SJSA1 (cell line): ENCODE data around the gene PITPNC1. TPM values are rescaled to one million over a fixed set of nuclear protein-coding genes. Genes with fewer than 3 reads are reported as not detected.
A peak's percentile ranks its signal among the peaks of the same experiment; 100 is the strongest.

Experiments
- DNase-seq, 2 experiments: peaks; one replicate each; pipeline ENCODE4 v3.0.0-alpha.2; 2015 to 2020; ENCODE audit warnings: low spot score in 2 of 2, low read depth in 1 of 2
- H3K27ac ChIP-seq: fragments of 250-450 bp; sonication (Bioruptor Pico); 2 replicates; pipeline ENCODE4 v1.5.1; 2020; ENCODE audit warnings: mild to moderate bottlenecking, moderate library complexity
- H3K27me3 ChIP-seq: fragments of 250-450 bp; sonication (Bioruptor Pico); replicated peaks from 2 replicates; pipeline ENCODE4 v1.5.1; 2020; ENCODE audit warnings: mild to moderate bottlenecking, moderate library complexity
- H3K36me3 ChIP-seq: fragments of 250-450 bp; sonication (Bioruptor Pico); 2 replicates; pipeline ENCODE4 v1.5.1; 2020; ENCODE audit warnings: mild to moderate bottlenecking
- H3K4me1 ChIP-seq: fragments of 250-450 bp; sonication (Bioruptor Pico); replicated peaks from 2 replicates; pipeline ENCODE4 v1.6.1; 2021; ENCODE audit warnings: mild to moderate bottlenecking
- H3K4me3 ChIP-seq: fragments of 250-450 bp; sonication (Bioruptor Pico); 2 replicates; pipeline ENCODE4 v1.5.1; 2020; ENCODE audit warnings: mild to moderate bottlenecking
- H3K9me3 ChIP-seq: fragments of 250-450 bp; sonication (Bioruptor Pico); replicated peaks from 2 replicates; pipeline ENCODE4 v1.5.1; 2020; ENCODE audit warnings: mild to moderate bottlenecking
- total RNA-seq: library from RNA; depleted of rRNA; stranded (reverse); fragments of >200 nt; shearing (Covaris generic); gene quantifications from 2 replicates; pipeline ENCODE4 v1.2.3, GENCODE V29; 2014

Gene PITPNC1
- total RNA-seq, 1 experiment from 2014 or later: 9.1 TPM

GRCh38 chr17:67359960-67360791, 16.9 kb upstream of the PITPNC1 start:
- no peak overlapping the region for H3K27ac ChIP-seq
- no peak for DNase-seq

GRCh38 chr17:67360880-67361279, 16.2 kb upstream of the PITPNC1 start:
- DNase-seq: no peak
- H3K27me3 ChIP-seq: no peaks in the 10 kb centered on the region
- no peaks in the 10 kb centered on the region for H3K9me3 ChIP-seq
- peaks cover 13% of the 10 kb centered on the region for H3K4me1 ChIP-seq
- no peak overlapping the region for H3K4me3 ChIP-seq
- H3K36me3 ChIP-seq: peaks cover 81% of the 10 kb centered on the region
- no peak overlapping the region for H3K27ac ChIP-seq

More at GRCh38 chr17:67359960-67360791, 16.9 kb upstream of the PITPNC1 start:
- Histone ChIP-seq H3K9me3 (no peaks in the 10 kb centered on the region), H3K4me3 (no peak overlapping the region), H3K4me1 (peaks cover 10% of the 10 kb centered on the region), H3K36me3 (peaks cover 83% of the 10 kb centered on the region), H3K27me3 (no peaks in the 10 kb centered on the region)

GRCh38 chr17:67362173-67362572, 14.9 kb upstream of the PITPNC1 start:
- peak in 1 of 2 experiments; percentile 26 for DNase-seq
- Histone ChIP-seq H3K36me3 (peaks cover 75% of the 10 kb centered on the region), H3K4me3 (no peak overlapping the region), H3K27me3 (no peaks in the 10 kb centered on the region), H3K9me3 (no peaks in the 10 kb centered on the region), H3K4me1 (peaks cover 13% of the 10 kb centered on the region), H3K27ac (no peak overlapping the region)

GRCh38 chr17:67364847-67365737, 12.0 kb upstream of the PITPNC1 start:
- peak overlapping the region; percentile 90 for H3K4me3 ChIP-seq
- no peaks in the 10 kb centered on the region for H3K27me3 ChIP-seq
- peak overlapping the region; percentile 93 for H3K27ac ChIP-seq
- peaks cover 56% of the 10 kb centered on the region for H3K36me3 ChIP-seq
- peaks cover 19% of the 10 kb centered on the region for H3K4me1 ChIP-seq
- DNase-seq: peak in 1 of 2 experiments; percentile 35
- H3K9me3 ChIP-seq: no peaks in the 10 kb centered on the region

- Histone ChIP-seq H3K27me3 (no peaks in the 10 kb centered on the region), H3K36me3 (peaks cover 49% of the 10 kb centered on the region), H3K27ac (peak overlapping the region; percentile 93), H3K4me1 (peaks cover 19% of the 10 kb centered on the region), H3K4me3 (peak overlapping the region; percentile 90), H3K9me3 (no peaks in the 10 kb centered on the region)
- DNase-seq: peak; percentile 39 to 52
Measured at GRCh38 chr17:67365738-67366192, 11.3 kb upstream of the PITPNC1 start.

GRCh38 chr17:67366193-67367157, 10.6 kb upstream of the PITPNC1 start, which contains the start of gene PSMD12:
PSMD12 (minus strand) TSS chr17:67366577; CDS start chr17:67366519, 58 bp downstream.
- no peaks in the 10 kb centered on the region for H3K9me3 ChIP-seq
- peak within 1 kb of the TSS; percentile 90 for H3K4me3 ChIP-seq
- H3K36me3 ChIP-seq: peaks cover 42% of the 10 kb centered on the region
- H3K27me3 ChIP-seq: no peaks in the 10 kb centered on the region
- peak within 1 kb of the TSS; percentile 93 for H3K27ac ChIP-seq
- peak; percentile 95 to 97 for DNase-seq
- H3K4me1 ChIP-seq: peaks cover 19% of the 10 kb centered on the region

GRCh38 chr17:67369676-67370075, 7.4 kb upstream of the PITPNC1 start:
- H3K4me1 ChIP-seq: peaks cover 21% of the 10 kb centered on the region
- DNase-seq: peak in 1 of 2 experiments; percentile 22
- H3K27me3 ChIP-seq: no peaks in the 10 kb centered on the region
- no peak overlapping the region for H3K27ac ChIP-seq
- no peak overlapping the region for H3K4me3 ChIP-seq
- no peaks in the 10 kb centered on the region for H3K9me3 ChIP-seq
- H3K36me3 ChIP-seq: peaks cover 16% of the 10 kb centered on the region

GRCh38 chr17:67372751-67373150, 4.3 kb upstream of the PITPNC1 start:
- Histone ChIP-seq H3K27me3 (no peaks in the 10 kb centered on the region), H3K9me3 (no peaks in the 10 kb centered on the region), H3K27ac (0 out of 2 replicates have a peak overlapping the region, but pooled peaks have one; percentile 27), H3K36me3 (no peaks in the 10 kb centered on the region), H3K4me3 (no peak overlapping the region), H3K4me1 (peaks cover 24% of the 10 kb centered on the region)
- no peak for DNase-seq

GRCh38 chr17:67374329-67375053, 2.6 kb upstream of the PITPNC1 start:
- peak; percentile 69 to 94 for DNase-seq
- Histone ChIP-seq H3K4me1 (peaks cover 36% of the 10 kb centered on the region), H3K27ac (no peak overlapping the region), H3K4me3 (no peak overlapping the region), H3K27me3 (no peaks in the 10 kb centered on the region), H3K9me3 (no peaks in the 10 kb centered on the region; the same call in 1 of the 2 replicates), H3K36me3 (no peaks in the 10 kb centered on the region)

- H3K27me3 ChIP-seq: no peaks in the 10 kb centered on the region
- H3K4me3 ChIP-seq: no peak overlapping the region
- no peaks in the 10 kb centered on the region; the same call in 1 of the 2 replicates for H3K9me3 ChIP-seq
- no peaks in the 10 kb centered on the region for H3K36me3 ChIP-seq
- H3K27ac ChIP-seq: no peak overlapping the region
- no peak for DNase-seq
- H3K4me1 ChIP-seq: peaks cover 34% of the 10 kb centered on the region
Measured at GRCh38 chr17:67375054-67375427, 2.0 kb upstream of the PITPNC1 start.

- Histone ChIP-seq H3K36me3 (no peaks in the 10 kb centered on the region), H3K4me3 (no peak overlapping the region), H3K9me3 (no peaks in the 10 kb centered on the region; the same call in 1 of the 2 replicates), H3K27ac (no peak overlapping the region), H3K27me3 (no peaks in the 10 kb centered on the region), H3K4me1 (peaks cover 34% of the 10 kb centered on the region)
- no peak for DNase-seq
Measured at GRCh38 chr17:67375716-67376115, 1.4 kb upstream of the PITPNC1 start.

- peaks cover 34% of the 10 kb centered on the region for H3K4me1 ChIP-seq
- H3K9me3 ChIP-seq: no peaks in the 10 kb centered on the region; the same call in 1 of the 2 replicates
- H3K27me3 ChIP-seq: no peaks in the 10 kb centered on the region
- H3K36me3 ChIP-seq: no peaks in the 10 kb centered on the region
- H3K27ac ChIP-seq: no peak overlapping the region
- DNase-seq: no peak
- peak overlapping the region; percentile 60 for H3K4me3 ChIP-seq
Measured at GRCh38 chr17:67376415-67376736, 705 bp upstream of the PITPNC1 start.
